ENCODE measurements around the gene AHCYL1.

DNA sequence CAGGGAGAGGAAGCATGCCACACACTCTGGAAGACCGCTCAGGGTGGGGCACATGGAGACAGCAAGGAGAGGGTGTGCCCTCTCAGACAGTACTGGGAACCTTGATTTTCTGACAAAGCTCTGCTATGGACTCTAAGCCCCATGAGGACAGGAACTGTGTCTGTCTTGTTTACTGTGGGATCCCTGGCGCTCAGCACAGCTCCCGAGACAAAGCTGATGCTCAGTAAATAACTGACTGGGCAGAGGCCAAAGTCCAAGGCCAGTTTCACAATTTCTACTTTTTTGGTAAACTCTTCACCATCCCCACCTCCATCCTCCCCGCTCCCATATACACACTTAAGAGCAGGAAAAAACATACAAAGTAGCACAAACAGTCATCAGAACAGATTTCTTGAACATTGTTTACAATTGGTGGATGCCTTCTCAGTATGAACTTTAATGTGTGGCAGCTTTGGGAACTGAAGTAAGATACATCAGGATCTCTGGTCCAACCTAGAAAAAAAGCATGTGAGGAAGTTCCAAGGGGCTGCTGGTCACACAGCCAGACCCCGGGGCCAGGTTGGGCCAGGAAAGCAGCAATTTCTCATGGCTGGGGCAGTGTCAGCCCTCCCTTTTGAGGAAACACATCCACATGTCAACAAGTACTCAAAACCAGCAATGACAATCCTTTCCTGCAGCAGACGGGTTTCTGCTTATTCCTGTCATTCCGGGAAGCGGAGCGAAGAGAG, 5.6 kb upstream of the AHCYL1 start:
- TF ChIP-seq, protein P1, sequence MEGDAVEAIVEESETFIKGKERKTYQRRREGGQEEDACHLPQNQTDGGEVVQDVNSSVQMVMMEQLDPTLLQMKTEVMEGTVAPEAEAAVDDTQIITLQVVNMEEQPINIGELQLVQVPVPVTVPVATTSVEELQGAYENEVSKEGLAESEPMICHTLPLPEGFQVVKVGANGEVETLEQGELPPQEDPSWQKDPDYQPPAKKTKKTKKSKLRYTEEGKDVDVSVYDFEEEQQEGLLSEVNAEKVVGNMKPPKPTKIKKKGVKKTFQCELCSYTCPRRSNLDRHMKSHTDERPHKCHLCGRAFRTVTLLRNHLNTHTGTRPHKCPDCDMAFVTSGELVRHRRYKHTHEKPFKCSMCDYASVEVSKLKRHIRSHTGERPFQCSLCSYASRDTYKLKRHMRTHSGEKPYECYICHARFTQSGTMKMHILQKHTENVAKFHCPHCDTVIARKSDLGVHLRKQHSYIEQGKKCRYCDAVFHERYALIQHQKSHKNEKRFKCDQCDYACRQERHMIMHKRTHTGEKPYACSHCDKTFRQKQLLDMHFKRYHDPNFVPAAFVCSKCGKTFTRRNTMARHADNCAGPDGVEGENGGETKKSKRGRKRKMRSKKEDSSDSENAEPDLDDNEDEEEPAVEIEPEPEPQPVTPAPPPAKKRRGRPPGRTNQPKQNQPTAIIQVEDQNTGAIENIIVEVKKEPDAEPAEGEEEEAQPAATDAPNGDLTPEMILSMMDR (IDR thresholded peaks at IDR 0.05): no peak
- no peak for TF ChIP-seq POLR2AphosphoS5 (IDR thresholded peaks at IDR 0.05)
